Activated CD4-positive, CD25-positive, alpha-beta regulatory T cell treated with anti-CD3 and anti-CD28 coated beads, Interleukin-2, amount 50 U/mL, for 16 hours (primary cell): Measurements from ENCODE around the gene SORCS2.

Experiments
- DNase-seq: peaks from one replicate; pipeline ENCODE4 v3.0.0-alpha.2; 2020; ENCODE audit warnings: low read depth, low spot score

SORCS2 gene

DNA sequence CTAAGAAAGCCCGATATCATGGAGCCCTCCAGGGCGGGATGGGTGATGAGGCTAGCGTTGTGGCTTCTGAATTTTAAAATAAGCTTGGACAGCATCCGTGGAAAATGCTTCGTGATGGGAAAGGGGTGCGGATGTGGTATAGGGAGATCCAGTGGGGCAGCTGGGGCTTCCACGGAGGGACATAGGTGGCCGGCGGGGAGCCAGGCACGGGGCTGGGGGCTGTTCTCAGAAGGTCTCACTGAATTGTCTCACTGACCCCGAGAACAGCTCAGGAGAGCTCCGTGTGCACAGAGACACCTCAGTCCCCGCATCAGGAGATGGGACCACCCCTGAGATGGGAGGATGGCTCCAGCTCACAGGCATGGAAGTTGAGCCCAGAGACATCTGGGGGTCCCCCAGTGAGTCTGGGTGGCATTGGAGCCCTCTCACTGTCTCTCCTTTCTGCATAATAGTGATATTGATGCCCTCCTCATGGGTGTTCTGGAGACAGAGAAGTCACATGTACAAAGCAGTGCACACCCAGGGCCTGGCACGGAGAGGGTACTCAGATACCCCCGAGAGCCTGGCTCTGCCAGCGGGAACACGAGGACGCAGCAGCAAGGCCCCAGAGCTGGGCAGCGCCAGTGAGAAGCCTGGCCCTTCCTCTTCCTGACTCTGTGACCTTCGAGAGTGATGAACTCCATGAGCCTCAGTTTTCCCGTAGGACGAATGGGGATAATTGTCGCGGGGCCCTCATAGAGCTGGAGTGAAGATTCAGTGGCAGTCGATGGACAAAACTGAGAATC is 313.0 kb downstream of the SORCS2 start:
- no peak for DNase-seq

DNA sequence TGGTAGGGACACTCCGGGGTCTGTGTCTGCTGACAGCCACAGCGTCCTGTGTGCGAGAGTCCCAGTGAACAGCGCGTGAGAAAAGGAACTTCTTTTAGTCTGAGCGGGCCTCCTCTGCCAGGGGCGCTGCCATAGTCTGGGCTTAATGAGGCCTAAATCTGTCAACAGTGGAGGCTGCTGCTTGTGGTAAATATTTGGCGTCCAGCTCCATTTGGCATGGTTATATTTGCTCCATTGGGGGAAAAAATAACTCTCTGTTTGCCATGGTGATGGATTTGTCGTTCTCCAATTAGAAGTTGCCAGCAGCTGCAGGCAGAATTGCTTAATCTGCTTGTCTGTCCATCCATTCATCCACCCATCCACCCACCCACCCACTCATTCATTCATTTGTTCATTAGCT is 313.8 kb downstream of the SORCS2 start:
- DNase-seq, result no peak

DNA sequence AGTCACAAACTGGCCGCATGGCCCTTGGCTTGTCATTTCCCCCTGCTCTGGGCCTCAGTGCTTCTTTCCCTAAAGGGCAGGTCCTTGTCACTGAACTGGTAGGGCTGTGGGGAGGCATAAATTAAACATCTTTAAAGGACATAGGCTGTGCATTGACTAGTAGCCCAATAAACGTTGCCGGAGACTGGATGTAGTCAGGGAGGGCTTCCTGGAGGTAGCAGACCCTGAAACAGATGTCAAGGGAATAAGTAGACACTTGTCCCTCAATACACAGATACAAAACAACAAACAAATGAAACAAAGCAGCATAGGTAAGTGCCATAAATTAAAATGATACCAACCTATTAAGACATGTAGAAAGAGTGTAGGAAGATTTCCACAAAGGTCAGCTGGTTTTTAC is 314.2 kb downstream of the SORCS2 start:
- no peak for DNase-seq

DNA sequence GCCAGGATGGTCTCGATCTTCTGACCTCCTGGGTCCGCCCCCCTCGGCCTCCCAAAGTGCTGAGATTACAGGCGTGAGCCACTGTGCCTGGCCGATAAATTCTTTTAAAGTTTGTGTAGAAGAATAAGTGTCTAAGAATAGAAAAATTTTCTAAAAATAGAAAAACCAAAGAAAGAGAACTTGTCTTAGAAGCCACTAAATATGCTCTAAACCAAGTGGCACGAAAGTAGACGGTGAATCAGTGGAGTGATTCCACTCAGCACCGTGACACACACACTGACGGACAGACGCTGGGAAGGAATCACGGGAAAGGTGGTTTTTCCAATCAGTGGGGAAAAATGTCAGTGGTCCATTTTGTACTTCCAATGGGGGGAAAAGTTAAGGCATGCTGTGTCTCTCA is 315.0 kb downstream of the SORCS2 start:
- DNase-seq, result no peak

DNA sequence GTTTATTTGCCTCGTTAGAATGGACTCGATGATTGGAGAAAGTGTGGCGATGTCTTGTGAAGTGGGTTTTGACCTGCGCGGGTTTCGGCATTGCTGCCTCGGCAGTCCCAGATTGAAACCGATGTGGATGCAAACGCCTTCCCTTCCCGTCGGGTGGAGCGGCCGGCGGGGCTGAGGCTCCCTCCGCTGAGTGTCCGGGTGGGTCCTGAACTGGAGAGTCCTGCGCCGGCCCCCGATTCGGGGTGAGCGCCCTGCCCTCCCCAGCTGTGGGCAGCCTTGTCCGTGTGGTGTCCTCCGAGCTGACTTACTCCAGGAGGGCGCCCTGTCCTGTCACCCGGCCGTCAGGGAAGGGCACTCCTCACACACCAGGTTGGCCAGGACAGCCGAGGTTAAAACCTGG is 317.7 kb downstream of the SORCS2 start:
- no peak for DNase-seq

DNA sequence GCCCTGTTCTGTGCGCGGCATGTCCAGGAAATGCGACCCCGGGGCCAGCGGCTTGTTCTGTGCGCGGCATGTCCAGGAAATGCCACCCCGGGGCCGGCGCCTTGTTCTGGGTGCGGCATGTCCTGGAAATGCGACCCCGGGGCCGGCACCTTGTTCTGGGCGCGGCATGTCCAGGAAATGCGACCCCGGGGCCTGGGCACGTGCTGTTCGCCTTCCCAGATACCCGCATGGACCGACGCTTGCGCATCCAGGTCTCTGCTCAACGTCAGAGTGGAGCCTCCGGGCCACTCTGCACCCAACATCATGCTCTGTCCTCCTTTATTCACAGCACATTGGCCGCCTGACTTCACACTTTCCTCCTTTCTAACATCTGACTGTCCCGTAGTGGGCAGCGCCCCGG is 318.2 kb downstream of the SORCS2 start:
- no peak for DNase-seq

DNA sequence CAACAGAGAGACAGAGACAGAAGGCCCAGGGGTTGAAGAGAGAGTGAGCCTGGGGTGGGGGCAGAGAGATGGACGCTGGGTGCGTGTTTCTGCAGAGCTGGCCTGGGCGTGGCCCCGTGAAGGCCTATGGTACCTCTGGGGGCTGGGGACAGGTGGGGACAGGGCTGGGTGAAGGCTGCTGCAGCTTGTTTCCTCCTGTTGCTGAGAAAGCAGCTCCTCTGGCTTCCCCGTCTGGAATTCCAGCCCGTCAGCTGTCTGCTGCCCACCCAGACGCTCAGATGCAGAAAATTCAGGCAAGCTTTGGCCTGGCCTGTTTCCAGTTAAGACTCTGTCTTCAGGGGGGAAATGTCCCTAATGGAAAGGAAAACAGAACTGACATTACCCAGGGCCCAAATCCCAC is 319.2 kb downstream of the SORCS2 start:
- DNase-seq, result no peak

DNA sequence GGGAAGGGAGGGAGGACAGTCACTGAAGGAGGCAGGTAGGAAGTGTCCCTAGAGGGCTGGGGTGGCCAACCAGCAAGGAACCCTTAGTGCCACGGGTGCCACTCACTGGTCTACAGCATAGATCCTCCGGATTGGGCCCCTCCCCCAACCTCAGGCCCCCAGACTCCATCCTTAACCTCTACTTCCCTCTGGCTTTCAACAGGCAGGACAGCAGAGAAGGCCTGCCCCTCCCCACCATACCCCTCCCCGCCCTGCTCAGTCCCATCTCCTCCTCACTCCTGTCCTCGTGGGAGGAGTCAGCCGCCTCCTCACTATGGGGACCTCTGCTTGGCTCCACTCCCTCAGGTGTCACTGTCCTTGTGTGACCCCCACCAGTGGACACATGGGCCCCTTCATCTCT is 320.1 kb downstream of the SORCS2 start:
- DNase-seq, result no peak

DNA sequence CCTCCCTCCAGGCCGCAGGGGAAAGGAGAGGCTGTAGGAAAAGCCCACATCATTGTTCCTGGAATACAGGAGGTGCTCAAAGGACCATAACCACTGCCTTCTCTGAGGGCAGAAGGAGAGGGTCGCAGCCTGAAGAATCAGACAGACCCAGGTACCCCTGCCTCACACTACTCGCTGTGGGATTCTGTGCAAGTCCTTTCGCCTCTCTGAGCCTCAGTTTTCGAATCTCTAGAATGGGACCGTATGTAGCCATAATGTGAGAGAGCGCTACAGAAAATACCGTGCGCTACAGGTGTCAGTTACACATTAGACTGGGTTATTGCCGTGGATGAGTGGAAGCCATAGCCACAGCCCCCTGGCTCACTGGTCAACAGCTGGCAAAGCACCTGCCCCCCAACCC is 320.6 kb downstream of the SORCS2 start:
- no peak for DNase-seq

DNA sequence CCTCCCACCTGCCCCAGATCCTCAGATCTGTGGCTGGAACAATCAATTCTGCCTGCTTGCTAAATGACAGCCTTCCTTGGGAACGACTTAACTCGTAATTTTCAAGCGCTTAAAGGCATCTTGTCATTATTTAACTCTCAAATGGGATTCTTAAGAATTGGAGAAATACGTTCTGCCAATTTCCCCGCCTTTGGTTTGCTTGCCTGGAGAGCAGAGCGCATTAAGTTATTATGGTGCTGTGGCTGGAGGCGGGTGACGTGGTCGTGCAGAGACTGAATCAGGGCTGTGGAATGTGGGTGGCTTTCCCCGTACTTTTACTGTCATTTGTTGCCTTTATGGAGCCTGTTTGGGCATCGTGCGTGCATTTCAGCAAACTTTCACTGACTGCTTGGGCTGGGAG is 321.3 kb downstream of the SORCS2 start:
- no peak for DNase-seq

DNA sequence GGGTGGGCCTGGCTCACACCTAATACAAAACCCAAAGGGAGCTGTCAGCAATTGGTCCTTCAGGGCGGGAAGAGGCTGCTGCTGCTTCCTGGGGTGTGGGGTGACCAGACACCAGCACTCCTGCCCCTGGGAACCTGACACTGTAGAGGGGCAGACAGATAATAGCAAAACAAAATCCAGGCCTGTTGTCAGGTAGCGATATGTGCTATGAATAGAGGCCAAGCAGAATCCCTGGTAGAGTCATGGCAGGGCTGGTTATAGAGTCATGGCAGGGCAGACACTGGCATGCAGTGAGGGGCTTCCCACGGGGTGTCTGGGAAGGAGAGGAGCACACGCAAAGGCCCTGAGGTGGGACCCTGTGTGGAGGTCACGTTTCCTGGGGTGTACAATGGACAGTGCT is 321.9 kb downstream of the SORCS2 start:
- DNase-seq, result no peak

DNA sequence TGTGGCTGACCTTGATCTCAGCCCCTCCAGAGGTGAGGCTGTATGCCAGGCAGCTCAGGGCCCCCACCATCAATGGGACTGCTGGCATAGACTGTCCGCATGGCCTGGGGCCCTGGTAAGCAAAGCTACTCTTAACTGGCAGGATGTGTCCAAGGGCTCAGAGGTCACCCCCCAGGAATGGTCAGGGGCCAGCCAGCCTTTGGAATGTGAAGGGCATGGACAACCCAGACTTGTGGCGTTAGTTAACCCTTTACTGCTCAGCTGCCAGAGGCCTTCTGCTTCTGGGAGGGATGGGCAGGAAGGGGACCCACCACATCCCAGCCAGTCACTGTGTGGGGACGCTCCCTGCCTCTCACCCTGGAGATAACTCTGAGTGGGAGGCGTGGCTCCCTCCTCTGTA is 322.5 kb downstream of the SORCS2 start:
- no peak for DNase-seq

DNA sequence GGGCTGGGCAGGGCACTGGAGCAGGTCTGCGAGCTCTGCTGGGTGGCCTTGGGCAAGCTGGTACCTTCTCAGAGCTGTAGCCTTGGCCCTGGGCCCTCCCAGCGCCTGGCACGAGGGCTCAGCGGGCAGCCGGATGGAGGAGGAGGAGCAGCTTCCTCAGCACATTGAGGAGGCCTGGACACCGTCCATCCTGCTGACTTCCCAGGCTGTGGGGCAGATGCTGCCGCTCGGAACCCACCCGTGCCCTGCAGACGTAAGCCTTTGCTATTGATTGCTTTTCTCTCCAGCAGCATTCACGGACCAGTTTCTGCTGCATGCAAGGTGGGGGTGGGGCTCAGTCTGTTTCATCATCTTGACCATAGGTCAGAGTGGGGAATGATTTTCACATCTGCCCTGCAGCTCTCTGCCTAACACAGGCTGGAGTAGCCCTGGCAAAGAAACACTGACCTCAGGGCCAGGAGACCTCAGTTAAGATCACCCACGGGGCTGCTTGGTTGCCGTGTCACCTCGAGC is 323.1 kb downstream of the SORCS2 start:
- no peak for DNase-seq

DNA sequence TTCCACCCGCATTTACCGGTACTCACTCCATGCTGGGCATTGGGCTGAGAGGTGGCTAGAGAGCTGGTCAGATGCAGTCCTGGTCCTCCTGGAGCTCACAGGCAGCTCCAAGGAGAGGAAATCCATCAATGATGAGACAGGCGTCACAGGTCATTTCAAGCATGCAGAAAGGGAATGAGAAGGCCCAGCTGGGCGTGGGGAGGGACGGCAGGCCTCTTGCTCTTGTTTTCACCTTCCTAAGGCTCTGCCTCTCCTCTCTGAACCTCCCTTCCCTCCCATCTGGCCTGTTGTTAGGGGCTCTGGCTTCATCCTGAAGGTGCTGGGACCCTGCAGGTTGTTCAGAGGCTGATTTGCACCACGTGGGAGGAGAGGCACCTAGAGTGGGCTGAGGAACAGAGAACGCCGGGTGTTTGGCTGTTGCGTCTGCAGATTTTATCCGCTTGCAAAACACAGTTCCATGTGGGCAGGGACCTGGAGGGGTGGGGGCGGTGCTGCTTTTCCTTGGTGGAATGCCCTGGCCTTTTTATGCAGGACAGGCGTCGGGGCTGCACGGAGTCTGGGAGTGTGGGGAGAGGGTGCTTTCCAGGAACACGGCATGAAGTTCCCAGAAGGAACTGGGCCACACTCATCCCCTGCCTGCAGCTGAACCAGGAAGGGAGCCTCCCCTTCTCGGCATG is 323.9 kb downstream of the SORCS2 start:
- no peak for DNase-seq

DNA sequence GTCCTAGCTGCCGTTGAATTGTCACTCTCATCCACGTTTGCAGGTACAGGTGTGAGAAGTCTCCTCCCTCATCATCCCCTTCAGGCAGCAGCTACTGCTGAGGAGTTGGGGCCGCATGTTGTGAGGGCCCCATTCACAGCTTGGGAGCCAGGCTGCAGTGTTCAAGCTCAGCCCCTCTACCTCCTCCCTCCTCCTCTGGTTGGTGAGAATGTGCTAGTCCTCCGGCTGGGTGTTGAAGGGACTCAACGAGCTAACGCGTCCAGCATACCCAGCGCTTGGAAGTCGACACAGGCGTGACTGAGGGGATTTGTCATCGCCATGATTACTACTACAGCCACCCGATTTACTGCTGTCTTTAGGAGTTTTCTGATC is 324.4 kb downstream of the SORCS2 start:
- DNase-seq, result no peak

DNA sequence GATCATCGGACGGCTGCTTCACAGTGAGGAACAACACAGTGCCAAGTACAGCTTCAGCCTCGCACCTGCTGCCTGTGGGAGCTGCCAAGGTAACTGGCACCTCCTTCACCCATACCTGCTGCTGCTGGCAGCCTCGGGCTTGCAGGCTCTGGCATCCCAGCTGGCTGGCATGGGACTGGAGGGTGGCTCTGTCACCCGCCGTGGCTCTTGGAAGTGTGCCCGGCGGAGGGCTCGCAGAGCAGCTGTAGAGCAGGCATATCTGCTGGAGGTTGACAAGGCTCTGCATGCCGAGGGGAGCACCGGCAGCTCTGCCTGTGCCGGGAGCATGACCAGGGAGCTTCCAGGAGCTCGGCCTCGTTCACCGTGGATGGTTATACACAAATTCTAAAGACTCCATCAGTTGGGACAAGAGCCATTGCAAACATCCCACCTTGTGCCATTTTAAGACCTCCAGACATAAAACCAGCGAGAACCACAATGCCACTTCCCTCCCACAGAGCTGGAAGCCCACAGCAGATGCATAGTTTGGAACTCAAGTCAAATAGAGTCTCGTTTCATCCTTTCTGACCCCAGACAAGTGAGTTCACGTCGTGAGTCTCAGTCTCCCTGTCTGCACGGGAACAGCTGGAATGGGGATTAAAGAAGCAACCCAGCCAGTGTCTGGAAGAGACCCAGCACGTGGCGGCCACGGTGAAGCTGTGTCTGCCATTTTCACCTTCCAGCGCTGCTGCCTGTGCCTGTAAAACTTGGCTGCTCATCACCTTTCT is 326.7 kb downstream of the SORCS2 start:
- no peak for DNase-seq

DNA sequence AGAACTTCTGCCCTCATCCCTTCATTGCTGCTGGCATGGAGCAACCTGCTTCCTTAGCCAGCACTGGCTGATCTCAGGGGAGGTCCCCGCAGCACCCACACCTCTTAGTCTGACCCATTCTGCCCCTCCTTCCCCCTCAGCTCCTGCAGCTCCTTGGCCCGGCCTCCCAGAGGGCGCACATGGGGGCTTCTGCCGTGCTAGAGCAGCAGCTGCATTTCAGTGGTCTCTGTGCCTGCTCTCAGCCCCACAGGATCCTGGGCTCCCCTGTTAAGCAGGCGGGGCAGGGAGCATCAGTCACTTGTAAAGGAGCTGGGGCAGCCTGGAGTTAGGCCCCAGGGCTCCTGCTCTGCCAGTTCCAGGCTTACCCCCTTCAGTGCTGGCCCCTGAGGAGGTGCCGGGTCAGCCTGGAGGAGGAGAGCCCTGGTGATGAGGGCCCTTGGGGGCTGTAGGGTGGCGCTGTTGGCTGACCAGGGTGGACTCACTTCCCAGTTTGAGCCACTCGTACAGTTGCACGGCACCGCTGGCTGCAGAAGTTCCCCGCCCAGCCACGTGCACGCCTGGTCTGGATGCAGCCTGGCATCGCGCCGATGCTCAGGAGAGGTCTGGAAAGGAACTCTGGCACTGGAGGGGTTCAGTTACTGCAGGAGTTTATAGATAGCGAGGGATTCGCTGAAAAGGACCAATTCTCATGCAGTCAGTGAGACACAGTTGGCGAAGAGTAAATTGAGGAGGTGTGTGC is 327.5 kb downstream of the SORCS2 start:
- DNase-seq, result no peak

DNA sequence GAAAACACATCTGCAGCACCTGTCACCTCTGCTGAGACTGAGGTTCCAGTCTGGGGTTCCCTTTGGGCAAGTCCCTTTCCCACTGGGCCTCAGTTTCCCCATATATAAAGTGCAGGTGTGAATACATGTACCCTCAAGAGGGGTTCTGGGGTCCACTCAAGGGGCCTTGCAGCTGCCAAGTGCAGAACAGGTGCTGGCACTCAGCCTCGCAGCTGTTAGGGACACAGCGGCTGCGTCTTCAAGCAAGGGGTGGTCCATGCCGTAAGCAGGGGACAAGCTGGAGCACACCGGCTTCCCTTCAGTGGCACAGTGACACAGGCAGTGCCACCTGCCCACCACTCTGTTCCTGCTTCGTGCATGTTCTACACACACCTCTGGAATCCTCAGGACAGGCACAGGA is 329.3 kb downstream of the SORCS2 start:
- no peak for DNase-seq

DNA sequence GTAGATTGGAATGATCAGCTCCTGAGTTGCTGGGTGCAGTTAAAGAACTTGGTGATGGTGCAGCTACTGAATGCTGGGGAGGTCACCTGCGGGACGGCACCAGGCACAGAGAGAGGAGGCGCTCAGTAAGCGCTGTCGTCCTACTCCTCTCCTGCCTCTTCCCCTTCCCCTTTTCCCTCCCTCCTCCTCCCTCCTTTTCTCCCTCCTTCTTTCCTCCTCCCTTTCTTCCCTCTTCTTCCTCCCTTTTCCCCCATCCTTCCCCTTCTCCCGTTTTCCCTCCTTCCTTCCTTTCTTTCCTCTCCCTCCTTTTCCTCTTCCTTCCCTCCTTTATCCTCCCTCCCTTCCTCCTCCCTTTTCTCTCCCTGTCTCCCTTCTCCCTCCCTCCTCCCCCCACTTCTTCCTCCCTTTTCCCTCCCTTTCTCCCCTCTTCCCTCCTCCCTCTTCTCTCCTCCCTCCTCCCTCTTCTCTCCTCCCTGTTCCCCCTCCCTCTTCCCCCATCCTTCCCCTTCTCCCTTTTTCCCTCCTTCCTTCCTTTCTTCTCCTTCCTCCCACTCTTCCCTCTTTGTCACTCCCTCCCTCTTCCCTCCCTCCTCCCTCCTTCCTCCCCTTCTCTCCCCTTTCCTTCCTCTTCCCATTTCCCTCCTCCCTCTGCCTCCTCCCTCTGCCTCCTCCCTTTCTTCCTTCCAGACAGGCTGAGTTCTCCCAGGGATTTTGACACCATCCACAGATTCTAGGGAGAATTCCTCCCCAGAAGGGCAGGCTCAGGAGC is 330.3 kb downstream of the SORCS2 start:
- DNase-seq, result no peak

DNA sequence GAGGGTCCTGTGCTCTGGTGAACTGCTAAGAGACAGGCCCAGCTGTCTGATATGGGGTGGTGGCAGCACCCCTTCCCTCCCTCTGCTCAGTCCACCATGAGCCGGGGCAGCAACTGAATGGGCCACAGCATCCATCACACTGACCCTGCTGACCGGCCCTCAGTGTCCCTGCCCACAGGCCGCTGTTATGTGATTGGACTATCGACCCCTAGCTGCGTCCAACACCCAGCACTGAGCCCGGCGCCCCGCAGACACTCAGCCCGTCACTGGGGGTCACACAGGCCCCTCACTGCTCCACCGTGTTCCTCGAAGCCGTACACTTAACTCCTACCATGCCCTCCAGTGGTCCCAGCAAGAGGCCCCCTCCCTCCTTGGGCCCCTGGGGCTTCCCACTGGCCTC is 331.2 kb downstream of the SORCS2 start:
- no peak for DNase-seq

DNA sequence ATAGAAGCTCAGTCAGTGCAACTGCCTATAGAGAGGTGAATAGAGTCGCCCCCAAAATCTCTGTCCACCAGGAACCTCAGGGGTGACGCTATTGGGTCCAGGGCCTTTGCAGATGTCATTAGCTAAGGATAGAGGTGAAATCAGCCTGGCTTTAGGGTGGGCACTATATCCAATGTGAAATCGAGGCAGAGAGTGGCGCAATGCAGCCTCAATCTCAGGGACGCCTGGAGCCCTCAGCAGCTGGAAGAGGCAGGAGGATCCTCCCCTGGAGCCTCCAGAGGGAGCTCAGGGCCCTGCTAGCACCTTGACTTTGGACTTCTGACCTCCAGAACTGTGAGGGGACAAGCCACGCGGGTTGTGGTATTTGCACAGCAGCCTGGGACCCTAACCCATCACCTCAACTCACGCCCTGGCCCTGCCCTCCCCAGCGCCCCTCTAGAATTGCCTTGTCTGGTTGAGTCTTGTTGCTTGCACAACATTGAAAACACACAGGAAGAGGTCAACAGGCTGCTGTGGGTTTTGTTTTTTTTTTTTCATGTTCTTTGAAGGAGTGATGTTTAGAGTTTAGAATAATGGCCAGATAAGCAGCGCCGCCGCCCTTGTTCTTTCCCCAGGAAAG is 331.8 kb downstream of the SORCS2 start:
- no peak for DNase-seq
